Liver (tissue), 9 donors: Measurements from ENCODE around the gene SORCS2. TPM values are rescaled to one million over a fixed set of nuclear protein-coding genes. Genes with fewer than 3 reads are reported as not detected.

Experiments
- DNase-seq: peaks from one replicate; pipeline ENCODE4 v3.0.0-alpha.2; 2017; ENCODE audit warnings: low spot score
- H3K27ac ChIP-seq, 2 donors: one replicate each; pipeline ENCODE4 v1.7.0; 2013; ENCODE audit warnings: inconsistent platforms in 2 of 2, low read length in 2 of 2, control low read depth in 1 of 2, low read depth in 1 of 2, mild to moderate bottlenecking in 1 of 2
- H3K27me3 ChIP-seq, 4 donors: one replicate each; pipeline versions ENCODE4 v1.6.1 to v1.7.0; 2013; ENCODE audit warnings: low read length in 3 of 4, inconsistent platforms in 1 of 4, mild to moderate bottlenecking in 1 of 4, moderate library complexity in 1 of 4; ENCODE audit not compliant: control insufficient read depth in 4 of 4, insufficient read depth in 4 of 4
- H3K36me3 ChIP-seq, 4 donors: one replicate each; pipeline versions ENCODE4 v1.6.1 to v1.7.0; 2013; ENCODE audit warnings: low read length in 3 of 4, mild to moderate bottlenecking in 3 of 4, low read depth in 1 of 4, moderate library complexity in 1 of 4; ENCODE audit not compliant: control insufficient read depth in 4 of 4, insufficient read depth in 3 of 4
- H3K4me1 ChIP-seq, 4 donors: one replicate each; pipeline versions ENCODE4 v1.6.1 to v1.7.0; 2013; ENCODE audit warnings: low read length in 3 of 4, mild to moderate bottlenecking in 3 of 4, moderate library complexity in 1 of 4; ENCODE audit not compliant: control insufficient read depth in 4 of 4, insufficient read depth in 4 of 4
- H3K4me3 ChIP-seq, 3 donors: one replicate each; pipeline versions ENCODE4 v1.6.1 to v1.7.0; 2013; ENCODE audit warnings: low read length in 3 of 3, control low read depth in 1 of 3, low read depth in 1 of 3, mild to moderate bottlenecking in 1 of 3
- H3K9ac ChIP-seq, 2 donors: one replicate each; pipeline ENCODE4 v1.7.0; 2013; ENCODE audit warnings: low read length in 2 of 2, mild to moderate bottlenecking in 2 of 2, moderate library complexity in 2 of 2, control low read depth in 1 of 2, low read depth in 1 of 2
- H3K9me3 ChIP-seq, 4 donors: one replicate each; pipeline versions ENCODE4 v1.6.1 to v1.7.0; 2013; ENCODE audit warnings: low read length in 3 of 4; ENCODE audit not compliant: control insufficient read depth in 4 of 4
- ATF3 ChIP-seq: IDR thresholded peaks from 2 replicates; pipeline ENCODE4 v1.6.1; 2016; ENCODE audit warnings: antibody characterized with exemption
- EGR1 ChIP-seq, 2 donors: IDR thresholded peaks; 2 replicates each; pipeline ENCODE4 v1.6.1; 2016 to 2018; ENCODE audit warnings: antibody characterized with exemption in 2 of 2, low read depth in 2 of 2
- FOXA1 ChIP-seq: IDR thresholded peaks from 2 replicates; pipeline ENCODE4 v1.6.1; 2016; ENCODE audit warnings: antibody characterized with exemption
- FOXA2 ChIP-seq: IDR thresholded peaks from 2 replicates; pipeline ENCODE4 v1.6.1; 2016; ENCODE audit warnings: antibody characterized with exemption
- GABPA ChIP-seq, 2 donors: IDR thresholded peaks in 1 of 2; conservative IDR thresholded peaks in 1 of 2; 2 replicates each; pipeline ENCODE4 v1.6.1; 2016; ENCODE audit warnings: antibody characterized with exemption in 2 of 2, mild to moderate bottlenecking in 1 of 2, moderate library complexity in 1 of 2
- HNF4A ChIP-seq, 2 donors: conservative IDR thresholded peaks; 2 replicates each; pipeline ENCODE4 v1.6.1; 2016; ENCODE audit warnings: antibody characterized with exemption in 2 of 2, mild to moderate bottlenecking in 2 of 2
- JUND ChIP-seq, 2 donors: IDR thresholded peaks; 2 replicates each; pipeline ENCODE4 v1.6.1; 2016; ENCODE audit warnings: antibody characterized with exemption in 2 of 2
- NR2F2 ChIP-seq: IDR thresholded peaks from 2 replicates; pipeline ENCODE4 v1.6.1; 2016; ENCODE audit warnings: antibody characterized with exemption
- RAD21 ChIP-seq, 2 donors: IDR thresholded peaks; 2 replicates each; pipeline ENCODE4 v1.6.1; 2016; ENCODE audit warnings: antibody characterized with exemption in 2 of 2, mild to moderate bottlenecking in 2 of 2
- REST ChIP-seq: IDR thresholded peaks from 2 replicates; pipeline ENCODE4 v1.6.1; 2016; ENCODE audit warnings: antibody characterized with exemption, mild to moderate bottlenecking
- RXRA ChIP-seq, 2 donors: IDR thresholded peaks; 2 replicates each; pipeline ENCODE4 v1.6.1; 2017 to 2018; ENCODE audit warnings: antibody characterized with exemption in 2 of 2, mild to moderate bottlenecking in 1 of 2
- TAF1 ChIP-seq: conservative IDR thresholded peaks from 2 replicates; pipeline ENCODE4 v1.6.1; 2016; ENCODE audit warnings: antibody characterized with exemption, mild to moderate bottlenecking
- YY1 ChIP-seq: IDR thresholded peaks from 2 replicates; pipeline ENCODE4 v1.6.1; 2016; ENCODE audit warnings: antibody characterized with exemption, mild to moderate bottlenecking
- ZBTB33 ChIP-seq: IDR thresholded peaks from 2 replicates; pipeline ENCODE4 v1.6.1; 2016; ENCODE audit warnings: antibody characterized with exemption
- WGBS: extraction: QIAGEN DNeasy Blood & Tissue Kit; methylation state at CpG from one replicate; pipeline ENCODE4 v1.1.7; 2013; 5-methylcytosine and 5-hydroxymethylcytosine counted together
- polyA plus RNA-seq, 2 donors: library from polyadenylated mRNA; stranded (reverse) in 1 of 2; unstranded in 1 of 2; fragments of 200-250 nt in 1 of 2; fragments of >200 nt in 1 of 2; fragmentation: Nextera tagmentation in 1 of 2; extraction: Ambion mirVana in 1 of 2; gene quantifications; one replicate each; pipeline versions ENCODE4 v1.2.1 to v1.2.3, GENCODE V29; 2013 to 2015
- total RNA-seq, 2 donors: library from RNA; depleted of rRNA; stranded (reverse); fragments of >200 nt; gene quantifications; one replicate each; pipeline ENCODE4 v1.2.3, GENCODE V29; 2014
- TF ChIP-seq, protein P1 (sequence below): IDR thresholded peaks from 2 replicates; pipeline ENCODE4 v1.6.1; 2016; ENCODE audit warnings: antibody characterized with exemption
- donor health status: healthy.
- donor health status: healthy.
- donor health status: healthy.
- donor health status: healthy.
- donor health status: healthy.

The SORCS2 gene
- total and polyA plus RNA-seq, 4 donors: 0.10 to 1.4 (median 0.92) TPM

DNA sequence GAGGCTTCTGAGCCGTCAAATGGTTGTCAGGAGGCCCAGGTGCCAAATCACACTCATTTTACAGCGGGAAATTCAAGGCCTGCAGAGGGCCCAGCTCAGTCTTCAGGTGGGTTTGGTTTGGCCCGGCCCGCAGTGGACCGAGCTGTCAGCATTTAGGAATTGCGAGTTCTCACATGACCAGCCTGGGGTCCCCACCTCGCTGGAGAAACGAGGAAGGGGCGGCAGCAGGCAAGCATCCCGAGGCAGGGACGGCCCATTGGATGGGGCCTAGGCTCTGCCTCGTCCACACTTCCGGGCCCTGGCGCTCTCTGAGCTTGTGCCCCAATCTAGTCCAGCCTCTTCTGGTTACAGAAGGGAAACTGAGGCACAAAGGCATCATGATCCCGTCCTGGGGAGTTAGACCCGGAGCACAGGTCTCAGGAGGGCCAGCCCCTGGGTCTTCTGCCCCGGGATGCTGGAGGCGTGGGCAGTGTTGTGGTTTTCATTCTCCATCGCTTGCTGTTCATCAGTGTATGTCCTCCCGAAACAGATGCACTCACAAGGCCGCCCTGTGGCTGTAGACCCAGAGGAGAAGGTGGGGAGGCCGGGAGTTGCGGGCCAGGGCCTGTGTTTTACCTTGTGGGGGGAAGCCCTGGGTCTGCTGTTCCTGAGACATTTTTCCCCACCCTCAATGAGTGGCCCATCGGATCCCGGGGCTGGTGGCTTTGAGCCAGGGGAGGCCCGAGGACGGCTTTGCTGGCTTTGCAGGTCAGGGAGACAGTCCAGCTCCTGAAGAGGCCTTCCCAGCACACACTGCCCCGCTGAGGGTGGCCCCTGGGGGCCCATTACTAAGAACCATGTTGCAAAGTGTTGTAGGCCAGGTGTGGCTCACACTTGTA, 233.5 kb downstream of the SORCS2 start:
- Histone ChIP-seq H3K4me3 (no peak overlapping the region), H3K9me3 (no peaks in the 10 kb centered on the region), H3K9ac (no peak overlapping the region), H3K27me3 (no peaks in the 10 kb centered on the region), H3K36me3 (no peaks in the 10 kb centered on the region), H3K27ac (no peak overlapping the region), H3K4me1 (no peaks in the 10 kb centered on the region)
- no peak for TF ChIP-seq JUND (IDR thresholded peaks at IDR 0.05)
- TF ChIP-seq ATF3: no peak
- no peak for TF ChIP-seq RAD21 (IDR thresholded peaks at IDR 0.05)
- TF ChIP-seq GABPA (IDR thresholded peaks at IDR 0.05 in 1 of 2, conservative IDR thresholded peaks at IDR 0.05 in 1 of 2): no peak
- TF ChIP-seq, protein P1, sequence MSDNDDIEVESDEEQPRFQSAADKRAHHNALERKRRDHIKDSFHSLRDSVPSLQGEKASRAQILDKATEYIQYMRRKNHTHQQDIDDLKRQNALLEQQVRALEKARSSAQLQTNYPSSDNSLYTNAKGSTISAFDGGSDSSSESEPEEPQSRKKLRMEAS: no peak
- no peak for TF ChIP-seq FOXA2
- no peak for TF ChIP-seq YY1
- no peak for TF ChIP-seq REST
- TF ChIP-seq RXRA (IDR thresholded peaks at IDR 0.05): no peak
- TF ChIP-seq ZBTB33: no peak
- 92% methylated on average over 28 of the region's 28 CpGs for WGBS
- DNase-seq: no peak

- no peaks in the 10 kb centered on the region for H3K27me3 ChIP-seq
- 91% methylated on average over 20 of the region's 20 CpGs for WGBS
These were observed 234.3 kb downstream of the SORCS2 start for GRCh38 chr4:7426525-7427171.

More at GRCh38 chr4:7426525-7427171, 234.3 kb downstream of the SORCS2 start:
- no peak for TF ChIP-seq NR2F2
- no peak for TF ChIP-seq HNF4A (conservative IDR thresholded peaks at IDR 0.05)
- TF ChIP-seq REST: no peak
- no peak for TF ChIP-seq ZBTB33
- no peak for TF ChIP-seq GABPA (IDR thresholded peaks at IDR 0.05 in 1 of 2, conservative IDR thresholded peaks at IDR 0.05 in 1 of 2)
- no peak for TF ChIP-seq TAF1
- TF ChIP-seq FOXA2: no peak
- TF ChIP-seq EGR1 (IDR thresholded peaks at IDR 0.05; ENCODE audit: low read depth in 2 of 2): no peak
- TF ChIP-seq FOXA1: no peak
- Histone ChIP-seq H3K36me3 (no peaks in the 10 kb centered on the region), H3K4me3 (no peak overlapping the region), H3K4me1 (no peaks in the 10 kb centered on the region), H3K9ac (no peak overlapping the region), H3K27ac (no peak overlapping the region), H3K9me3 (no peaks in the 10 kb centered on the region)
- DNase-seq: no peak
